GM12878 (cell line): Measurements from ENCODE around the gene NDUFA5. TPM values are rescaled to one million over a fixed set of nuclear protein-coding genes. Genes with fewer than 3 reads are reported as not detected.

Experiments
- ATF2 ChIP-seq: IDR thresholded peaks from 2 replicates; pipeline ENCODE4 v1.6.1; 2012; ENCODE audit warnings: low read length, inconsistent platforms
- ATF3 ChIP-seq: IDR thresholded peaks from 2 replicates; pipeline ENCODE4 v1.6.1; 2011; ENCODE audit warnings: low read depth, mild to moderate bottlenecking, low read length, moderate library complexity, borderline replicate concordance; ENCODE audit errors: extremely low read depth
- CBFB ChIP-seq: IDR thresholded peaks from 2 replicates; pipeline ENCODE4 v1.6.1; 2016; ENCODE audit warnings: antibody characterized with exemption, low read depth
- CUX1 ChIP-seq: IDR thresholded peaks from 2 replicates; pipeline ENCODE4 v1.6.1; 2012; ENCODE audit warnings: improper control_type of control experiment, low read depth, low read length; ENCODE audit not compliant: insufficient replicate concordance
- E4F1 ChIP-seq: fragments of 450-650 bp; IDR thresholded peaks from 2 replicates; pipeline ENCODE4 v1.6.1; 2018; ENCODE audit warnings: borderline replicate concordance, mild to moderate bottlenecking; ENCODE audit not compliant: partially characterized antibody
- GATAD2B ChIP-seq: fragments of 450-650 bp; conservative IDR thresholded peaks from 2 replicates; pipeline ENCODE4 v1.6.1; 2017; ENCODE audit warnings: low read depth, mild to moderate bottlenecking, moderate library complexity
- HDGF ChIP-seq: fragments of 450-650 bp; IDR thresholded peaks from 2 replicates; pipeline ENCODE4 v1.6.1; 2016; ENCODE audit warnings: antibody characterized with exemption
- JUNB ChIP-seq: IDR thresholded peaks from 2 replicates; pipeline ENCODE4 v1.6.1; 2016; ENCODE audit warnings: antibody characterized with exemption, mild to moderate bottlenecking
- NKRF ChIP-seq: fragments of 450-650 bp; conservative IDR thresholded peaks from 2 replicates; pipeline ENCODE4 v1.6.1; 2017; ENCODE audit warnings: mild to moderate bottlenecking, moderate library complexity
- PML ChIP-seq: IDR thresholded peaks from 2 replicates; pipeline ENCODE4 v1.6.1; 2012; ENCODE audit warnings: low read length, inconsistent platforms
- PRDM15 ChIP-seq: fragments of 450-650 bp; formaldehyde crosslinking; IDR thresholded peaks from 2 replicates; pipeline ENCODE4 v1.4.0; 2020; ENCODE audit warnings: mild to moderate bottlenecking, moderate library complexity
- RBBP5 ChIP-seq: fragments of 200-600 bp; sonication (generic); conservative IDR thresholded peaks from 2 replicates; pipeline ENCODE4 v1.6.1; 2016
- TCF12 ChIP-seq: IDR thresholded peaks from 2 replicates; pipeline ENCODE4 v1.6.1; 2011; ENCODE audit warnings: low read depth, mild to moderate bottlenecking, low read length
- polyA plus RNA-seq, 11 experiments: library from polyadenylated mRNA; depleted of rRNA in 4 of 11; unstranded in 6 of 11; stranded (reverse) in 5 of 11; fragments of >200 nt; fragmentation: Nextera tagmentation in 4 of 11; fragmentation: Illumina TruSeq in 1 of 11; extraction: Ambion mirVana in 4 of 11; extraction: Trizol in 1 of 11; gene quantifications; 1 replicate in 1 of 11; 2 replicates in 10 of 11; pipeline versions ENCODE4 v1.2.1 to v1.2.3, GENCODE V29; 2011 to 2016; ENCODE audit warnings: inconsistent platforms in 2 of 11, missing spikeins in 2 of 11, low read depth in 1 of 11
- total RNA-seq, 4 experiments: library from RNA; depleted of rRNA in 3 of 4; stranded (reverse); fragments of >200 nt in 3 of 4; fragmentation: Illumina TruSeq in 1 of 4; extraction: Trizol in 1 of 4; gene quantifications; 2 replicates each; pipeline versions ENCODE4 v1.2.1 to v1.2.3, GENCODE V29; 2013 to 2021

Gene NDUFA5
- total and polyA plus RNA-seq, 10 of the 15 experiments (the other 5 are each of a cell fraction or from before 2014, with no cell fraction given): 51.0 to 209 (median 86.9) TPM

GRCh38 chr7:123594813-123595241 is 37.2 kb upstream of the NDUFA5 start (continued):
- TF ChIP-seq CUX1: no peak
- TF ChIP-seq ATF3: no peak
- TF ChIP-seq E4F1: no peak
- TF ChIP-seq HDGF: no peak
- no peak for TF ChIP-seq CBFB
- TF ChIP-seq GATAD2B: no peak
- no peak for TF ChIP-seq JUNB
- no peak for TF ChIP-seq RBBP5
- TF ChIP-seq PRDM15 (CRISPR knock-in tag): no peak
- TF ChIP-seq ATF2: no peak
- no peak for TF ChIP-seq TCF12
- no peak for TF ChIP-seq NKRF
- TF ChIP-seq PML: no peak
